Keratinocyte (primary cell): ENCODE results near the gene ZSWIM6. TPM values are rescaled to one million over a fixed set of nuclear protein-coding genes. Genes with fewer than 3 reads are reported as not detected.

Experiments used
- DNase-seq: peaks from one replicate; pipeline ENCODE4 v3.0.0-alpha.2; 2011; ENCODE audit warnings: low read depth, missing footprints, low spot score
- FAIRE-seq: peaks from 2 replicates; lab custom pipeline; 2011; peaks lifted over from hg19 to GRCh38; lab: Jason Lieb, UNC
- H2AFZ ChIP-seq: 2 replicates; pipeline ENCODE4 v1.6.0; 2012; ENCODE audit warnings: low read length, control low read depth, inconsistent platforms; ENCODE audit not compliant: control insufficient read depth
- H3K27ac ChIP-seq: 2 replicates; pipeline ENCODE4 v1.5.1; 2011; ENCODE audit warnings: low read length; ENCODE audit not compliant: control insufficient read depth, insufficient read depth
- H3K27me3 ChIP-seq: 3 replicates; pipeline ENCODE4 v1.6.0; 2011; ENCODE audit warnings: low read length; ENCODE audit not compliant: control insufficient read depth, insufficient read depth; ENCODE audit errors: extremely low read depth
- H3K36me3 ChIP-seq, 2 experiments: 2 replicates in 1 of 2; 3 replicates in 1 of 2; pipeline ENCODE4 v1.5.1; 2011; ENCODE audit warnings: low read length in 2 of 2, mild to moderate bottlenecking in 1 of 2; ENCODE audit not compliant: control insufficient read depth in 2 of 2, insufficient read depth in 2 of 2; ENCODE audit errors: extremely low read depth in 1 of 2
- H3K4me1 ChIP-seq: 3 replicates; pipeline ENCODE4 v1.5.1; 2011; ENCODE audit warnings: low read length; ENCODE audit not compliant: control insufficient read depth, insufficient read depth; ENCODE audit errors: extremely low read depth
- H3K4me2 ChIP-seq: 3 replicates; pipeline ENCODE4 v1.6.0; 2011; ENCODE audit warnings: low read depth, low read length; ENCODE audit not compliant: control insufficient read depth, insufficient read depth; ENCODE audit errors: extremely low read depth
- H3K4me3 ChIP-seq, 3 experiments: fragments of 200-600 bp in 1 of 3; sonication (generic) in 1 of 3; 2 replicates in 2 of 3; 3 replicates in 1 of 3; pipeline ENCODE4 v1.5.1; 2011 to 2016; ENCODE audit warnings: low read length in 3 of 3, mild to moderate bottlenecking in 3 of 3, control low read depth in 2 of 3, inconsistent platforms in 1 of 3, low read depth in 1 of 3, mixed read lengths in 1 of 3, mixed run types in 1 of 3, moderate library complexity in 1 of 3; ENCODE audit not compliant: control insufficient read depth in 2 of 3, insufficient read depth in 2 of 3; ENCODE audit errors: extremely low read depth in 1 of 3
- H3K79me2 ChIP-seq: 2 replicates; pipeline ENCODE4 v1.6.0; 2012; ENCODE audit warnings: low read length; ENCODE audit not compliant: control insufficient read depth, insufficient read depth
- H3K9ac ChIP-seq: 3 replicates; pipeline ENCODE4 v1.6.0; 2011; ENCODE audit warnings: low read length; ENCODE audit not compliant: control insufficient read depth, insufficient read depth; ENCODE audit errors: extremely low read depth
- H3K9me1 ChIP-seq: 3 replicates; pipeline ENCODE4 v1.6.0; 2011; ENCODE audit warnings: low read length; ENCODE audit not compliant: control insufficient read depth, insufficient read depth; ENCODE audit errors: extremely low read depth
- H3K9me3 ChIP-seq: 2 replicates; pipeline ENCODE4 v1.5.1; 2012; ENCODE audit warnings: low read depth, low read length; ENCODE audit not compliant: control insufficient read depth
- H4K20me1 ChIP-seq: 3 replicates; pipeline ENCODE4 v1.6.0; 2011; ENCODE audit warnings: low read length; ENCODE audit not compliant: control insufficient read depth, insufficient read depth; ENCODE audit errors: extremely low read depth
- CTCF ChIP-seq, 3 experiments: IDR thresholded peaks in 1 of 3; conservative IDR thresholded peaks in 1 of 3; optimal IDR thresholded peaks in 1 of 3; 2 replicates in 2 of 3; 3 replicates in 1 of 3; pipeline versions ENCODE3 to v1.5.1; 2011; ENCODE audit warnings: low read length in 3 of 3, mild to moderate bottlenecking in 3 of 3, moderate library complexity in 2 of 3, control low read depth in 1 of 3, inconsistent platforms in 1 of 3; ENCODE audit not compliant: insufficient read depth in 2 of 3; ENCODE audit errors: extremely low read depth in 1 of 3
- EZH2 ChIP-seq: IDR thresholded peaks from one replicate; pipeline ENCODE4 v1.6.1; 2012; ENCODE audit warnings: inconsistent platforms, mild to moderate bottlenecking, low read length, moderate library complexity
- dilution Hi-C: fragments of 300-500 bp; cut with MboI; formaldehyde crosslinking; loops from one replicate; pipeline ENCODE4 v1.7.0; 2020; ENCODE audit warnings: low sequenced_read_pairs; ENCODE audit not compliant: extremely low pct_ligation_motif_present
- polyA plus RNA-seq, 5 experiments: library from polyadenylated mRNA; depleted of rRNA in 3 of 5; stranded (reverse) in 3 of 5; stranded (forward) in 1 of 5; unstranded in 1 of 5; fragments of >200 nt; gene quantifications; 1 replicate in 1 of 5; 2 replicates in 3 of 5; 3 replicates in 1 of 5; pipeline versions ENCODE4 v1.2.1 to v1.2.3, GENCODE V29; 2011 to 2012; ENCODE audit warnings: missing spikeins in 2 of 5, low read depth in 1 of 5, low replicate concordance in 1 of 5

The ZSWIM6 gene
- polyA plus RNA-seq, 1 donor (not counting 4 experiments of a cell fraction or from before 2014, with no cell fraction given), result 9.9 TPM

GRCh38 chr5:61582205-61582820 is 250.3 kb downstream of the ZSWIM6 start:
- no peak overlapping the region for H3K4me2 ChIP-seq
- FAIRE-seq (no peak), DNase-seq (no peak)
- dilution Hi-C loops, result no loop called here
- no peaks in the 10 kb centered on the region for H3K9me1 ChIP-seq
- no peaks in the 10 kb centered on the region for H3K9me3 ChIP-seq
- no peaks in the 10 kb centered on the region for H3K27me3 ChIP-seq
- no peaks in the 10 kb centered on the region for H3K4me1 ChIP-seq
- no peaks in the 10 kb centered on the region for H4K20me1 ChIP-seq
- H3K36me3 ChIP-seq, result no peaks in the 10 kb centered on the region
- no peak overlapping the region for H3K4me3 ChIP-seq
- no peaks in the 10 kb centered on the region for H3K79me2 ChIP-seq
- H2AFZ ChIP-seq, result no peak overlapping the region
- no peak overlapping the region for H3K27ac ChIP-seq
- TF ChIP-seq EZH2 (no peak), CTCF (optimal IDR thresholded peaks at IDR 0.05 in 1 of 3, IDR thresholded peaks at IDR 0.05 in 1 of 3, conservative IDR thresholded peaks at IDR 0.05 in 1 of 3; ENCODE audit: extremely low read depth in 1 of 3, insufficient read depth in 2 of 3, low read length in 3 of 3) (no peak)
- H3K9ac ChIP-seq, result no peak overlapping the region

GRCh38 chr5:61582887-61583286 is 250.8 kb downstream of the ZSWIM6 start:
- Histone ChIP-seq H3K9me1 (no peaks in the 10 kb centered on the region), H2AFZ (no peak overlapping the region), H3K4me2 (no peak overlapping the region), H3K27ac (no peak overlapping the region), H3K9me3 (no peaks in the 10 kb centered on the region), H3K79me2 (no peaks in the 10 kb centered on the region), H3K27me3 (no peaks in the 10 kb centered on the region), H3K36me3 (no peaks in the 10 kb centered on the region), H3K9ac (no peak overlapping the region), H4K20me1 (no peaks in the 10 kb centered on the region), H3K4me3 (no peak overlapping the region), H3K4me1 (no peaks in the 10 kb centered on the region)
- dilution Hi-C loops, result no loop called here
- DNase-seq (no peak), FAIRE-seq (no peak)
- no peak for TF ChIP-seq CTCF (optimal IDR thresholded peaks at IDR 0.05 in 1 of 3, IDR thresholded peaks at IDR 0.05 in 1 of 3, conservative IDR thresholded peaks at IDR 0.05 in 1 of 3; ENCODE audit: extremely low read depth in 1 of 3, insufficient read depth in 2 of 3, low read length in 3 of 3)
- no peak for TF ChIP-seq EZH2
